Stimulated activated CD8-positive, alpha-beta memory T cell treated with anti-CD3 and anti-CD28 coated beads, Interleukin-12 subunit alpha, Interleukin-12 subunit beta, amount 100 ng/mL, for 1 hour (primary cell): Measurements from ENCODE around the gene MLEC.
"Not testable (repeated sequence)": the region's sequence is repeated elsewhere in the genome, so short reads cannot be mapped to it uniquely, and the experiment has no call there.

Experiments
- DNase-seq: peaks from one replicate; pipeline ENCODE4 v3.0.0-alpha.2; 2020; ENCODE audit warnings: low read depth

The MLEC gene

DNA sequence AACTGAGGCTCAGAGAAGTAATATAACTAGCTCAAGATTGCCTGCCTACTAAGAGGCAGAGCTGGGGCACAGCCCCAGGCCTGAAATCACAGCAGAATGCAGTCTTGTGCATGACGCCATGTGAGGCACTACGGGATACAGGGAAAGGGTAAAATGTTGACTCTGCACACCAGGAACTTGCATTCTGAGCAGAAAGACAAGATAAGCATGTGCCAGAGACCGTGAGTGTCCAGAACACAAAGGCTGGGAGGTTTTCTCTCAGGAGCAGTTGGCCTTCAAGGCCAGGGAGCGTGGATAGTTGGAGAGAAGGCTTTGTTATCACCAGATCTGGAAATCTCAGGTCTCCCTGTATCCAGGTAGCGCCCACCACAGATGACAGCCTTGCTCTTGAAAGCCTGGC, 23.2 kb upstream of the MLEC start:
- no peak for DNase-seq

DNA sequence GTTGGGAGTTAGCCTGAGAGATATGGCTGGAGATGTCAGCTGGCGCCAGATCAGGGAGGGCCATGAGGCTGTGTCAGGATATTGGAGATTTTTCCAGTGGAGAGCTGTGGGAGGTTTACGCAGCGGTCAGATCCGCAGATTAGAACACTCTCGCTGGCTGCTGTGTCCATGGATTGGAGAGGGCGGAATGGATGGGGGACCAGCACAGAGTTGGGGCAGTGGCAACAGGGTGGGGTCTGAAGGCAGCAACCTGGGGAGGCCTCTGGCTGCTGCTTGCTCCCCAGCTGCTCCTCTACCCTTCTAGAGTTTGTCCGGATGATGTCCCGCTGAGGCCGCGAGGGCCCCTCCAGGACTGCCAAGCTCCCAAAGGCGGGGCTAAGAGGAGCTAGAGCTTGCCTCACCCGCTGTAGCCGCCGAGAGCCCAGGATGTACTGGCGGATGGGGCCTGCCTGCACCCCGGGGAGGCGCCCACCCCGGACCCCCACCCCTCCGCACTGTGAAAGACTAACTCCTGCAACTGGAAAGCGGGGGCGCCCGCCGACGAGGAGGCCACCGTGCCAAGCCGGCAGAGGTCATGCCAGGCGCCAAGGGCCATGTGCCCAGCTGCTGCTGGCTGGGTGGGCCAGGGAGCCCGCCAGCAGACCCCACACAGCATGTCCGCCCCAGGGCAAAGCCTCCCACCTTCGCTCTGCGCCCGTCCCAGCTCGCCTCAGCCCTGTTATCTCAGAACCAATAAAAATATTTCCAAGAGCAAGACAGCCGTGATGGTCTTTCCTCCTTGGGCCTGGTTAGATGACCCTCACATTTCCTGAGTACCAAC, 20.2 kb upstream of the MLEC start:
- no peak for DNase-seq

DNA sequence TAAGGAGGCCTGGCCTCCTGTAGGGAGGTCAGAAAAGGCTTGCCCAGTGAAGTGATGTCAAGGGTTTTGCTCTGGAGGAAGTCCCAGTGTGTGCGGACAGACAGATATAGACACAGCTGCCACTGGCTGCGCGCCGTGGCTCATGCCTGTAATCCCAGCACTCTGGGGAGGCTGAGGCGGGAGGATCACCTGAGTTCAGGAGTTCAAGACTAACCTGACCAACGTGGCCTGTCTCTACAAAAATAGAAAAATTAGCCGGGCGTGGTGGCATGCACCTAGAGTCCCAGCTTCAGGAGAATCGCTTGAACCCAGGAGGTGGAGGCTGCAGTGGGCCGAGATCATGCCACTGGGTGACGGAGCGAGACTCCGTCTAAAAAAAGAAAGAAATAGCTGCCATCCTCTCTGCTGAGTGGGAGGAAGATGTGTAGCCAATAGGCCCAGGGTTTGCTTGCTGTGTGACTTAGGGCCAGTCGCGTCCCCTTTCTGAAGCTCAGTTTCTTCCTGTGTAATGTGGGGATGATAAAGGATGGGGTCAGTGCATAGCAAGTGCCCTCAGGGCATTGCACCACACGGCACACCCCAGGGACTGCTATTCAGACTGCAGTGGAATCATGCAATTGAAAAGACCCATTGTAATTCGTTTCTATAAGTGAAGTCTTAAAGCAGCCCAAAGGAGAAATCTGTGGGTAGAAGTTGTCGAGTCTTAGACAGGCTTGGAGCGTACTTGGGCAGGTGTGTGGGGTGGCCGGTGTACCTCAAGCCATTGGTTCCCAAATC, 18.7 kb upstream of the MLEC start:
- no peak for DNase-seq

DNA sequence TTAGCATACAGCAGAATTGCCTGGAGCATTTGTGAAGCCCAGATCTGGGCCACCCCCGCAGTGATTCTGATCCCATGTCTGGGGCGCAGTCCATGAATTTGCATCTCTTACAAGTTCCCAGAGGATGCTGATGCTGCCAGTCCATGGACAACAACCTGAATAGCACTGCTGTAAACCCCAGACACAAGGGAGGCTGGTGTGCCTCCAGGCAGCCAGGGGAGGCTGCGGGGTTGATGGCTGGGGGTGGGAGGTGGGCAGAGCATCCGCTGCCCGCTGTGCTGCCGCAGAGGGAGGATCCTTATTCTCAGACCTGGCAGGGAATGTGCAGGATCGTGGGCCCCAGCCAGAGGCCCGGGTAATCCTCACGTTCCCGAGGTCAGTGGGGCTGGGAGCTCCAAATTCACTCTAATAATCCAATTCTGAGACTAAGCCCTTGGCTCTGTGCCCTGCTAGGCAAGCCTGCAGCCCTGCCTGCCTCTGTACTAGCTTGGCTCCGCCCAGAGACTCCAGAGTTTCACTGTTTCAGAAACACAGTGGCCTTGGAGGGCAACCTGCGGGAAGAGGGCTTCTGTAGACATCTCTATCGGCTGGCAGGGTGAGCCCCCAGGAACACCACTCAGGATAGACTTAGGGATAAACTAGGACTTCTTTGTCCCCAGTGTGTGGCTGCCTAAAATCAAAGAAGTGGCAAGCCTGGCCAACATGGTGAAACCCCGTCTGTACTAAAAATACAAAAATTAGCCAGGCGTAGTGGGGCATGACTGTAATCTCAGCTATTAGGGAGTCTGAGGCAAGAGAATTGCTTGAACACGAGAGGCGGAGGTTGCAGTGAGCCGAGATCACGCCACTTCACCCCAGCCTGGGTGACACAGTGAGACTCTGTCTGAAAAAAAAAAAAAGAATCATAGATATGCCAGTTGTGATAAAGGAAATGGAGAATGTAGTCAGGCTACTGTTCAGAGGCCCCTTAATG, 17.8 kb upstream of the MLEC start:
- no peak for DNase-seq

DNA sequence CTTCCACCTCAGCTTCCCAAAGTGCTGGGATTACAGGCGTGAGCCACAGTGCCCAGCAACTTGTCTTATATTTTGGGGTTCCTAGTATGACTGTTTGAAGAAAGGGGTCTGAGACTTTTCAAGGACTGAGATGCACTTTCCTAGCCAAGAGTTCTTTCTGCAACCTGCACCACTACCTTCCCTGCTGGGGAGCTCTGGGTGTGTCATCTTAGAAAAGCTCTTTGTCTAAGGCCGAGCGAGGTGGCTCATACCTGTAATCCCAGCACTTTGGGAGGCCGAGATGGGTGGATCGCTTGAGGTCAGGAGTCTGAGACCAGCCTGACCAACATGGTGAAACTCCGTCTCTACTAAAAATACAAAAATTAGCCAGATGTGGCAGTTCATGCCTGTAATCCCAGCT, 16.7 kb upstream of the MLEC start:
- not testable (repeated sequence) for DNase-seq

DNA sequence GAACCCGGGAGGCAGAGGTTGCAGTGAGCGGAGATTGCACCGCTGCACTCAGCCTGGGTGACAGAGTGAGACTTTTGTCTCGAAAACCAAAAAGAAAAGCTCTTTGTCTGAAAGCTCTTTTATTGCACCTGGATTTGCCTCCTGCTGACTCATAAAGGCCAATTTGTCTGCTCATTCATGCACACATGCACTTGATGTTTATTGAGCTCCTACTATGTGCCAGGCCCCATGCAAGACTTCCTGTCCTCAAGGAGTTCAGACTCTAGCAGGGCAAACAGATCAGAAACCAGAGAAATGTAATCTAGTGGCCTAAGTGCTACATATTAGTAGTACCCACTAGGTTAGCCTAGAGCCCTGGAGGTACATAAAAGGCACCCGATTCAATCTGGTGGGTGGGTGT, 16.3 kb upstream of the MLEC start:
- no peak for DNase-seq

DNA sequence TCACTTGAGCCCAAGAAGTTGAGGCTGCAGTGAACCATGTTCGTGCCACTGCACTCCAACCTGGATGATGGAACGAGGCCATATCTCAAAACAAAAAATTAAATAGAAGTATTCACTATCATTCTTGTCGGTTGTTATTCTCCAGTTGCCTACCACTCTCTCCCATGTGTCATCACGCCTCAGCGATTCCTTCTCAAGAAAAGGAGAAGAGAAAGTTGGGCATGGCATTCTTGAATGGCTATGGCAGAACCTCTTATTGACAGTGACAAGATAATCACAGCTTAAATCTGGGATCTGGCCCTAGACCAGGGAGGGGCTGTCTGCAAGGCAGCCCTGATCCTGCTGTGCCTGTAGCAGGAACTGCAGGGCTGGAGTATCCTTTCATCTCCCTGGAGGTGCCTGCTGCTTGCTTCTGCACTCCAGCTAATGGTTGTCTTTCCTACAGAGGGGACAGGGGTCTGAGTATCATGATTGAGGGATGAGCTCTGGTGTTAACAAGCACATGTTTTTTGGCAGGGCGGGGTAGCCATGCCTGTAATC, 12.8 kb upstream of the MLEC start:
- DNase-seq = no peak

DNA sequence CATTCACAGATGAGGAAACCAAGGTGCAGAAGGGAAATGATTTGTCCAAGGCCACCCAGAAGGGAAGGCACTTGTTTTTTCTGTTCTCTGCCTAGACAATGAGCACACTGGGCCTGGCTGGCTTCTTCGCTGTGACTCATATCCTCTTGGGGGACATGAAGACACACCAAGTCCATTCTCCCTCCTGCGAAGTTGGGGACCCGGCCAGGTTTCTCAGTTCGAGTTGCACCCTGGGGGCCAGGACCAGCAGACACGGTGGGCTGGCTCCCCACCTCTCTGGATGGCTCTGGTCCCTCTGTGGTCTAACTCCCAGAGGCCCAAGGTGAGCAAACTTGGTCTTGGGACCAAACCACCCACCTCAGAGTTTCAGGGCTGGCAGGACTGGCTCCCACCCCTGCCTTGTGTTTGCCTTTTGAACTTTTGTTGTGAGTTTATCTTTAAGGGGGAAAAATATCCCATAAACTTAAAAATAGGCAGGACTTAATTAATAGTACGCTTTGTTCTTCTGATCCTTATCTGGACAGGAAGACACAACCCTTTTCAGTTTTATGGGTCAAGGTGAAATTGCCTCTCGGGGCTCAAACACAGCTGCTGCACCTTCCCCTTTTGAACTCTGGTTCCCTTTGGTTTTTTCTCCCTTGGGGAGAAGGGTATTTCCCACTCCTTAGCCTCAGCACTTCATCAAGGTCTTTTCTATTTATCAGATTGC, 9.0 kb upstream of the MLEC start:
- no peak for DNase-seq

DNA sequence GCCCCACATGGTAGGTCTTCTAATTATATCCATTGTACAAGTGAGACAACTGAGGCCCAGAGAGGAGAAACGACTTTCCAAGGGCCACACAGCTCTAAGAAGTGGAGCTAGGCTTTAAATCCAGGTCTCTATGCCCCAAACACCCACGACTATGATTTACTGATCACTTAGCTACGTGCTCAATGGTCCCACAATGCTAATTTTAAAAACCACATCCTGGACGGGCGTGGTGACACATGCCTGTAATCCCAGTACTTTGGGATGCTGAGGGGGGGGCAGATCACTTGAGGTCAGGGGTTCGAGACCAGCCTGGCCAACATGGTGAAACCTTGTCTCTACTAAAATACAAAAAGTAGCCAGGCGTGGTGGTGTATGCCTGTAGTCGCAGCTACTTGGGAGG, 8.4 kb upstream of the MLEC start:
- DNase-seq = no peak

DNA sequence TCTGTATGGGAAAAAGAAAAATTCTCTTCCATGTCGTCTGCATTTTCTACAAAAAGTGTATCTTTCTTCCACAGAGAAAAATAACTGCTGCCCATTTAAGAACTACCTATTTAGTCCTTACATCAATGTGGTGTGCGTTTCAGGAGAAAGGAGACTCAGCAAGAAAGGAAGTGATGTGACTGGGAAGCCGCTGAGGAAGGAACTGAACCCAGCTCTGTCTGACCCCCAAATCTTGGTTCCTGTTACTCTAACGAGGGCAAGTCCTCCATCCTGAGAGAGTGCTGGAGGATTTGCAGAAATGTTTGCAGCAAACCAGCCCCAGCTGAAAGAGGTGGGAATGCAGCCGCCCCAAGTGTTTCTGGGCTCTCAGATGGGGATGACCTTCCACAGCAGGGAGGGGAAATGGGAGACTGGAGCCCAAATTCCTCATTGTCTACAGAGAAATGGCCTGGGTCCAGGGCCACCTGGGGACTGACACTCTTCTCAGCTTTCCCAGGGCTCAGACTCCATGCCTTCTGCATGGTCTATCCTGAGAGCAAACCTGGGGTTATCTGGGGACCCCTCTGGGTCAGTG, 6.7 kb upstream of the MLEC start:
- no peak for DNase-seq

DNA sequence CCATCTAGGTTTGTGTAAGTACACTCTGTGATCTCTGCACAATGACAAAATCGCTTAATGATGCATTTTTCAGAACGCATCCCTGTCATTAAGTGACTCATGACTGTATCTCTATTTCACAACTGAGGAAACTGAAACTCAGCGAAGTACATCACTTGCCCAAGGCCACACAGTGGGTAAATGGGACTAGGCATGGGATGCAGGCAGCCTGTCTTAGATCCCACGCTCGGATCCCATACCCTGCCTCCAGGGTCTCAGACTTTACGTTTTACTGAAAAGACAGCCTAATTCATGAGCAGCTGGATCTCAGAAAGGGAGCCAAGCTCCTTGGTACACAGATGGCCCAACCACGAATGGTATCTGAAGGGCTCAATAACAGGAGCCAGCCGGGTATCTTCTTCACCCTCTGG, 2.4 kb upstream of the MLEC start:
- no peak for DNase-seq

DNA sequence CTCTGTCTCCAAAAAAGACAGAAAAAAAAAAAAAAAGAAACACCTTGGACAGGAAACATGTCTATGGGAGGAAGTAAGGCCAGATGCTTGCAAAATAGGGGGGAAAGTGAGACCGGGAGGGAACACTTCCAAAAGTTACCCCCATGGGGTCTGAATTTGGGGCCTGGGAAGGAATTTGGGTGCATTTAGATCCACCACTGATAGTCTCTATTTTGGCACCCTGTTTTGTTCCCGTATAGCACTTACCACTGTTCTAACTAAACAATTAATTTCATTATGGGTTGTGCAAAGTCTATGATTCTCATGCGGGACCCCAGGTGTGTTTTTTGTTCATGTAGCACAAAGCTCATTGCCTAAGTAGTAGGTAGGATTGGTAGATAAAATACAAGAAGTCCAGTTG, 1.4 kb upstream of the MLEC start:
- DNase-seq = no peak

DNA sequence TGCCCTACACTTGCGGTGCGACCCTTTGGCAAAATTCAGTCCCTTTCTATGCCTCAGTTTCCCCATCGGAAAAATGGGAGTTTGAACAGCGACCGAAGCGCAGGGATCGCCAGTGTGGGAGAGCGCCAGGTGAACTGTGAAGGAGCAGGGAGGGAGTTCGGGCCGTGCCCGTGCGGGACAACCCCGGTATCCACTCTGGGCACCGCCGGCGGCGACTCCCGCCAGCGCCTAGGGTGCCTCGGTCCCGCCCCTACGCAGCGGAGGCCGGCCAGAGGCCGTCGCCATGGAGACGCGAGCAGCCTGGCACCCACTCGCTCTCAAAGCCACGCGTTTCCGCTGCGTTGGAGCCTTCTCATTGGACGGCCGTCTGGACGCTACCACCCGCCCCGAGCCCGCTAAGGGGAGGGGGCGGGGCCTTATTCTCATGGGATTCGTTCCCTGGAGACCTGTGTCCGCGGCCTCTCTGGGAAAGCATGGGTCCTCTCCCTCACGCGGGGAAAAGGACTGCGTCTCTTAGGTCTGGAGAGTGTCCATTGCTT, 729 bp upstream of the MLEC start:
- peak; percentile 96 for DNase-seq

DNA sequence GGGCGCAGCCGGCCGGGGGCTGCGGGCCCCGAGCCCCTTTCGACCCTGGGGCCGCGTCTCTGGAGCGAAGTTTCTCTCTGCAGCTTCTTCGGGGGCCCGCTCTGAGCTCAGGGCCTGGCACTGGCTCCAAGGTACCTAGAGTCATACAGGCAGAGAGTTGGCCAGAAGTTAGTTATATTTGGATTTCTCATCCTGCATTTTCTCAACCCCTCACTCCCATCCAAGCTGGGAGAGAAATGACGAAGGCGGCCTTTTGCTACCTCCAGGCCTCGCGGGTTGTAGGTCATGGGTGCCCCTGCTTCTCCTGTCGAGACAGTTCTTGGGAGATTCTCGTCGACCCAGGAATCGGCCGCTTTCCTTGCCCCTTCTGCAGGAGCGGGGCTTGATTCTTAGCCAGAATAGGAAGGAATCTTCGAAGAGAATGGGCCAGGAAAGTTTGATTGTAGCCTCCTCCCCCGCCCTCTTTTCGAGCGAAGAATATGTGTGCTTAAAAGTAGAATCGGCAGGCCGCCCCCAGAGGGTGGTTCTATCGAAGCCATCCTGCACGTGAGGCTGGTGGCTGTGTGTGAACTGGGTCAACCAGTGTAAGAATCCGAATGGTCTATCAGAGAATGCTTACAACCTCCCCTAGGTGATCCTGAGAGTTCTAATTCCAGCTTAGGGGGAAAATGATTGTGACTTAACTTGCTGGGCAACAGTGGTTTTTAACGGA, 785 bp downstream of the MLEC start:
- no peak for DNase-seq

DNA sequence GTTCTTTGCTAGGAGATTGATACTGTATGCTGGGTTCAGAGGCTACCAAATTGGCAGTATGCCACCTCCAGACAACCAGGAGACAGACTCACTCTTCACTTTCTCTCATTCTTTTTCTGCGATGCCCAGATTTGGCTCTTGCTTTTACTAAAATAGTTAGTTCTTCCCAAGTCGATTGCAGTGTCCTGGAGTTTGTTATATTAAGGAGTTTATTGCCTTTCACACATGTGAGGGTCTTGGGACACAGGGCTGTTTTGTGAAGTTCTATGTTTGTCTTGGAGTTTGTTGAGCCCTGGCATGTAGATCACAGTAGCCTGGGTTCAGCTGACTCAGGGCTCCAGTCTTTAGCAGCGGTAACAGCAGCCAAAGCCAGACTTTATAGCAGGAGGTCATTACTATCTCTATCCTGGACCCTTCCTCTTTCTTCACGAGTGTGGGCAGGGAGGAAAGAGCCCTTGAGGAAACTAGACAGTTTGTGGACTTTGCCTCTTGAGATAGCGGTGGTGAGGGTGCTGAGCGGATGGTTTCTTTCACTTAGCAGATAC, 1.6 kb downstream of the MLEC start:
- DNase-seq = no peak

DNA sequence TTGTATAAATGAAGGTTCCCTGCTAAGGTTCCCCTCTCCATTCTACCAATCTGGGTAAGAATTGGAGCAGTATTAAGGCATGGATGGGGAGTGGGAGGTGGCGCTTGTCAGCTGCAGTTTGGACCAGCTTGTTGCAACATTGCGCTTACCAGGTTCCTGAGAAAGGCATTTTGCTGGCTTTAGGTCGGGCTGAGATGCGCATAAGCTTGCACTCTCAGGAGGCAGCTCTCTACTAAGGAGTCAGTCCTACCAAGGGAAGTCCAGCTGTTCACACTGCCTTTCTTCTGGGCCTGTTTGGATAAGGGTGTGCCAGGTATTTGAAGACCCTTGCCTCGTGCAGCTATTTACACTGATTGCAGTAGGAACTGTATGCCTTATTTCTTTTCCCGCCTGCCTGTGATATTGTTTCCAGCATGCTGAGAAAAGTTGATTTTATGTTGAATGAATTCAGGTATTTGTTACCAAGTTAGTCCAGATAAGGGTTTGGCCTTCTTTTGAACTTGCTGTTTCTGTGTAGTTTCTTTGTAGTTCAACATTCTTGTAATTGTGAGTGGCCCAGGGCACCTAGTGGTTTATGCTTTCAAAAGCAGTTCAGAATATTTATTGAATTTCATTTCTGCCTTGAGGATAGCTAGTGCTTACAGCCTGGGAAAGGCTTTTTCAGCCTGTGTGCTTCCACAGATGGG, 2.6 kb downstream of the MLEC start:
- DNase-seq = no peak

DNA sequence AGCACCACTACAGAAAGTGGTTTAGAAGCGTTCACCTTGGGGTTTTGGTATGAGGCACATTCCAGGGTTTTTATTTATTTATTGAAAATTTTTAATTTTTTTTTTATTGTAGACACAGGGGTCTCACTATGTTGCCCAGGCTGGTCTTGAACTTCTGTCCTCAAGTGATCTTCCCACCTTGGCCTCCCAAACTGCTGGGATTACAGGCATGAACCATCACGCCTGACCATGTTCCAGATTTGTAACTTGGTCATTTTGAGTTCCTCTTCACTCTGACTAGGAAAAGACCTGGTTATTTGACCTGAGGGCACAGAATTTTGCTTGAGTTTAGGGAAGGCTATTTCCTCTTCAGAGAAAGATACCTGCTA, 3.1 kb downstream of the MLEC start:
- DNase-seq = no peak

DNA sequence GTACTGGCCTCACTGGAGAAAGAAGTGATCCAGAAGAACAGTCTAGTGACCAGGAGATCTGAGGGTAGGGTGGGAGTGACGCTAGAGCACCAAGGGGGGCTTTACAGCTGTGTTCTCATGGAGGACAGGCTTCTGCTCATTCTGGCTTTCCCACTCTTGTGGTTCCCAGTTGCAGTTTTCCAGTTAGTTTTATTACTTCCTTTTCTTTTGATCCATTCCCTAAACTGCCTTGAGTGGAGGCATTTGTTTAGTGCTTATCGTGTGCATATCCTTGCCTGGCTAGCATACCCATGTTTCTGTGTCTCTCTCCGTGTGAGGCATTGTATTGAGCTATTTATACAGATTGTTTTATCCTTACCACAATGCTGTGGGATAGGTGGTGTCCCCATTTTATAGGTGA, 4.0 kb downstream of the MLEC start:
- no peak for DNase-seq

DNA sequence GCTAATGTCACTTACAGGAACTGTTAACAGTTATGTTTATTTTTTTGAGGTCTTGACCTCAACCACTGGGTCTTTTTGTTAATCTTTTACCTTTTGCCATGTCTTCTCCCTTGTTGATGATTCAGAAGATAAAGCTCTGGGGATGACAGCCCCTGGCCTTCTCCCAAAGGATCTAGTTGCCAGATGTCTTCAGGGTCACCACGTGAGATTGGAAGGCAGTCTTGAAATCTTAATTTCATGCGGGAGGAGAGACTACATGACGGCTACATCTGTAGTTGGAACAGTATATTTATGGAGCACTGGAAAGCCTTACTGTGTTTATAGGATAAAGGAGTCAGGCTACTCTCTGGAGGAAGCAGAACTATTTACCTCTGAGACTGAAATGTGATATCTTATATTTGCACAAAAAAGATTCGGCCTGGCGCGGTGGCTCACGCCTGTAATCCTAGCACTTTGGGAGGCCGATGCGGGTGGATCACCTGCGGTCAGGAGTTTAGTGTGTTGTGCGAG, 5.6 kb downstream of the MLEC start:
- DNase-seq = no peak
